Measurements from ENCODE around the gene MGMT.

The MGMT gene

GRCh38 chr10:129522041-129522585 is 55.1 kb downstream of the MGMT start:
- DNase-seq, result no peak

- no peak for DNase-seq
Observed at GRCh38 chr10:129523031-129523722, 56.1 kb downstream of the MGMT start.

DNA sequence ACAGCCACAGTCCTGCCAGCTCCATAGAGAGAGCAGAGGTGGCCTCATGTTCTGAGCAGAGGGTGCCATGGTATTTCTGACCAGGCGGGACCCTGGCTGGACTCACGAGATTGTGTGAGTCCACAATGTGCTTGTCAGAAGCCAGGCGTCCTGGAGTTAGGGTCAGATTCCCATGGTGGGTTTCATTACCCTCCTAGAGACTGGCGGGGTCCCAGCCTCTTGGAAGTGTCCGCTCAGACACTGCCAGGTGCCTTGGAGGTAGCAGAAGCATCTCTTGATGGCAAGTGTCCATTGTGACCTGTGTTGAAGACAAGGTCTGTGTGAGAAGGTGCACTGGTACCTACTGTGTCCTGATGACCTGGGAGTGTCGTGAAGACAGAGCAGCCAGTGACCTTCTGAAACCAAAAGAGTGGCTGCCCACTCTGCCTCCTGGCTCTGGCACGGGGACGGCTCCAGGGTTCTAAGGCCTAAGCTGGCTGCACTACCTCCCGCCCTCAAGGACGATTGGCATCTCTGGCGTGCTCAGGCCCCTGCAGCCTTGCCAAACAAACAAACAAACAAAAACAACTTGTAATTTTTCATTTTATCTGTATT is 56.8 kb downstream of the MGMT start:
- no peak for DNase-seq

DNA sequence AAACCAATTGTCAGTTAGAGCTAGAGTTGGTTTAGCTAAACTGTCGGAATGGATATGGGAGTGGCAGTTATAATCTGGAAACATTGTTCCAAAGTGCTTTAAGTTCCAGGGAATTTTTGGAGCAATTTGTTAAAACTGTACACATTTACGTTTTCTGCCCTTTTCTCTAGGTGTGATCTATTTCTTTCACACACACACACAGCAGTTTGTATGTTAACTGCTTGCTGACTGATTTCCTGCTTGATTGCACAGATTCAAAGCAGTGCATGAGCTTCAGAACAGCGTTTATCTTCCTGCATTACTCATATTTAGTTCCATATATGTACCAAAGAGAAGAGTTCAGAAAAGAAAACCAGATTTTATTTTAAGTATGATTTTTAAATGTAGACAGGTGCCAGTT is 57.9 kb downstream of the MGMT start:
- DNase-seq, result no peak

DNA sequence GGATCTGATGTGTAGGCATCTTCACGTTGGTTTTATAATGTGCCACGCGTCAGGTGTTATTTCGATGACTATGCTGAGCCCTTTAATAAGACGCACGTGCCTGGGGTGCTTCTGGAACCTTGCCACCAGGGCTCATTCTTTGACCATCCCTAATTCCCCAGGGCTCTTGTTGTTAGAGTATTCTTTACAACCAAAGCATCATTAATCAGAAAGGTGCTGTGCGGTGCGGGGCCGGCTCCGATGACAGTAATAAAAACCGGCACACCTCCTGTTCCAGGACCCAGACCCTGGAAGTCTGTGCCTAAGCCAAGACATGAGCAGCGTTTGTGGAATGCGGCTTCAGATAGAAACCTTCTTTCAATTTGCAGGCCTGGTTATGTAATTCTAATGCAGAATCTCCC is 58.4 kb downstream of the MGMT start:
- DNase-seq, result no peak

GRCh38 chr10:129526943-129527342 is 59.9 kb downstream of the MGMT start:
- no peak for DNase-seq

GRCh38 chr10:129528376-129528978 is 61.4 kb downstream of the MGMT start:
- no peak for DNase-seq

DNA sequence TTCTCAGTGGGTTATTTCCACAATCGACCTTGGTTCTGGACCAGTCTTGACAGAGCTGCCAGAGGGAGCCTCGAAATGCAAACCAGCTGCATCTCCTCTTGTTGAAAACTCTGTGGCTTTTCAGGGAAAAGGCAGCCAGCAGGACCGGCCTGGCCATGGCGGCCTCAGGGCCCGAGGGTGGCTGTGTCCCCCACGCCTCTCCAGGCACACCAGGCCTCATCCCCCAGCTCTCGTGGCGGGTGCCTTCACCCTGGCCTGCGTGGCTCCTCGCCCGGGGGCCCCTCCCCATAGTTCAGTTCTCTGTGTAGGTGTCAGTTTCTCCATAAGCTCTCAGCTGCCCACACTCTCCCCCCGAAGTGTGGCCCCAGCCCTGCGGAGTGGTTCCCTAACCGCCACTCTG is 63.5 kb downstream of the MGMT start:
- no peak for DNase-seq

DNA sequence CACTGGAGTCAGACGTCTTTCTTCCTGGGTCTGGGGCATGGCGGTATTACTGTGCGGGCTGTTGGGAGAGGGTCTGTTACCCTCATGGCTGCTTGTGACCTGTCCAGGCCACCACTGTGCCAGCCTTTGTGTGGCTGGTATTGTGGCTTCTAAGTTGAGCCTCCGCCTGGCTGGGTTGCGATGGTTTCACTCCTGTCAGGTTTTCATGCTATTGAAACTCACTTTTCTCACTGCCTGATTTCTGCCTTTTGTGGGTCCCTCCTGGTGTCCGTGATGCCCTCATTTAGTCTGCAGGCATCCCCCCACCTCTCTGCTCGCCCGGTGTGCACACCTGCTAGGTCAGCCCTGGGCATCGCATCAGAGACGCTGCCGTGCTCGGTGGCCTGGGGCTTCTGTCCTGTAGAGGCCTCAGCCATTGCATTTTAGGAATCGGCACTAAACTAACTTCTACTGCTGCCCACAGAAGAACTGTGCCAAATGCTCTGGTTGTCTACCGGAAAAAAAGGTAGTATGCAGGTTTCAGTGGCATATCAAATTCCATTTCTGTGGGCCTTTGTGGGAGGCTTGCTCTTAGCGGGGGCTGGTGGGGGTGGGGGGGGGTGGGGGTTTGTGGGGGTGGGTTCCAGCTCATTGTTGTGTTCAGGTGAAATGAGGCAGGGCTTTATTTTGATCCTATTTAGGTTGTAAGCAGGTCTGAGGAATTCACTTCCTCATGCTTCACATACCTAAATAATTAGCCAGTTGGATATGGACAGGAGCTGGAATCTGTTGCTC is 64.3 kb downstream of the MGMT start:
- no peak for DNase-seq

GRCh38 chr10:129531969-129532660 is 65.1 kb downstream of the MGMT start:
- DNase-seq, result no peak

GRCh38 chr10:129532838-129533237 is 65.8 kb downstream of the MGMT start:
- no peak for DNase-seq

DNA sequence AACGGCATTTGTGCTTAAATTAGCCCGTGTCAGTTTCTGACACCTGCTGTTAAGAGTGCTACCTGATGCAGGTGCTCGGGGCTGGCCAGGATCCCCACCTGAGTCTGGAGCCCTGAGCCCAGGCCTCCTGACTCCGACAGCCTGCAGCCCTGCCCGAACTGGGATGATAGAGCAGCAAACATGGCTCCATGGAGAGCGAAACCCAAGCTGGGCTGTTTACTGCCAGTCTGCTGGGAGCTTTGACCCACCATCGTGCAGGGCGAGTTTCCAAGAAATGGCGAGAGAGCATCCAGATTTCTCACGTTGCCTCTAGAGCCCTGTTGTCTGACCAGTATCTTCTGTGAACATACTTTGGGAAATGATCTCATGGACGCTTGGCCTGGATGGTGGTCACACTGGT is 66.2 kb downstream of the MGMT start:
- DNase-seq, result no peak

GRCh38 chr10:129534826-129535225 is 67.8 kb downstream of the MGMT start:
- DNase-seq, result no peak

GRCh38 chr10:129536336-129536735 is 69.3 kb downstream of the MGMT start:
- DNase-seq, result no peak

DNA sequence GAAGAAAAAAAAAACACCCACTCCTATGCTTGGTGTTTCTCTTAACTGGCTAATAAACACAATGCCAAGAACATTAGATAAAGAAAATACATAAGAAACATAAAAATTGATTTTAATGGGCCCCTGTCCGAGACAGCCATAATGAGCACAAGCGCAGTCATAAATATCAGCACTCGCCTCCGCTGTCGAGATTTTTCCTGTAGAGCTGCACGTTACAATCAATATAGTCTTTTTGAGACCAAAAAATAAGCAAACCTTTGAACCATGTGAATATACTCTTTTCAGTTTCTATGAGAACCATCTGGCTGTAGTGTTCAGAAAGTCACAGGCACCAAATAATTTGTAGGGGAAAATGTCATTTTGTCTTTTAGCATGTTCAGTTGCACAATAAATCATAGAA is 70.1 kb downstream of the MGMT start:
- no peak for DNase-seq

- DNase-seq, result no peak
Observed at GRCh38 chr10:129538236-129538635, 71.2 kb downstream of the MGMT start.

DNA sequence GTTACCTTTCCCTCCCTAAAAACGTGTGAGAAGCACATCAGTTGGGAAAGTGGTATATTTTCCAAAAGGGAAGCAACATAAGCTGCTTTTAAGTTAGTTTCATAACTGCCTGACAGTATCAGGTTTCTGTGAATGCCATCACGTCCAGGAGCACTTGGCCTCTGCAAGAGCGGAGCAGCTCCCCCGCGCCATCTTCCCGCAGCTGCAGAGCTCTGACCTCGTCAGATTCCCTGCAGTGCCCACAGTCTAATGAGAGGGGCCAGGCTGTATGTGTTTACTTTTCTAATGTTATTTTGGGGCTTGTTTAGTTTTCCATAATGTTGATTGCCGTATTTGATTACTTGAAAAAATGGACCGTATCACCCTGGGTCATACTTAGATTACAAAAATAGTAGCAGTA is 74.2 kb downstream of the MGMT start:
- no peak for DNase-seq

GRCh38 chr10:129541748-129542487 is 74.9 kb downstream of the MGMT start:
- DNase-seq, result no peak

DNA sequence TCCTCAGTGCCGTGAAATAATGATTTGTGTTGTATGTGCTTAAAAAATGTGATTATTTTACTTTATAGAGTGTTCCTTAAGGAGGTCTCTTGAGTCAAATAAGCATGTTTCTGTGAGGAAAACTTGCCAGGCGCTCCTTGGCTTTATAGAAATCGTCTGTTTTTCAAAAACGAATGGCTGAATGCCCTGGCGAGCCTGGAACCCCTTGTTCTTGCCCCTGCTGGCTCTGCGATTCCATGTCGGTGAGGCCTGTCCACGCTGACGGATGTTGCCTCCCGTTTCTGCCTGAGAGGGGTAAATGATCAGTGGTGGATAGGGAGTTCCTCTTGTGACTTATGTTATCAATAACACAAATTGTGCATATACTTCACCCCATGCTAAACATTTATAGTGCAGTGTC is 75.5 kb downstream of the MGMT start:
- DNase-seq, result no peak

- no peak for DNase-seq
Observed at GRCh38 chr10:129544205-129545202, 77.5 kb downstream of the MGMT start.

DNA sequence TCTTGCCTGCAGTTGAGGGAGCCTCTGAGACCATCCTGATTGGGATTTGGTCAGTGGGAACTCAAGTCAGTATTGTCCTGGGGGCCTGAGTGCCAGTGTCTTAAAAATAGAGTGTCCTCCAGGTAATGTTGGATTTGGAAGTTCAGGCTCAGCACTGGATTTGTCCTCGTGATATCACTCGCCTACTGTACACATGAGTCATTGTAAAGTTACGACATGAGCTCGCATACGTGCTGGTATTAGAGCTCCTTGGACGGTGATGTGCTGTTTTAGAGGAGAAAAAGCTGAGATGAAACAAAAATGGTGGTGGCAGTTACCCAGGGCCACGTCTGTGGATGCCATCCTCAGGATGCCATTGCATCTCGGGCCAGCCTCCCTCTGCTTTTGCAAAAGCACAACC is 78.2 kb downstream of the MGMT start:
- no peak for DNase-seq

Measured in suppressor macrophage treated with lipopolysaccharide for 4 hours (primary cell).